ENCODE data around the gene BCCIP. TPM values are rescaled to one million over a fixed set of nuclear protein-coding genes. Genes with fewer than 3 reads are reported as not detected.

The BCCIP gene
- total RNA-seq, 4 donors from 2014 or later: 29.5 to 62.0 (median 53.5) TPM

DNA sequence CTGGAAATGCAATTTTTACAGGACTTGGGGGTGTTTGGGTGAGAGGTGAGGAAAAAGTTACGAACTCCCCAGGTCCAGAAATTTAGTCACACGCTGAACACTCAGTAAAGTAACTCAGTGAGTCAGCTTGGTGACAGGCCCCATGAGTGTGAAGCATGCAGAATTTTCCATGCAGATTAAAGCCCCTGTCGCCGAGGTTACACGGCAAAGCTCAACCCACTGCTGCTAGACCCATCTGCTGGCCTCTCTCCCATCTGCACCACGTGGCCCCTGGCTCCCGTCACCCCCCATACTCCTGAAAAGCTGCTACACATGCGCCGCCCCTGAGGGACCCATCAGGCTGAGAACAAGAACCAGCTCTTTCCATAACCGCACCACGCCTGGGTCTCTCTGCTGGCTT lies 40.7 kb upstream of the BCCIP start:
- TF ChIP-seq POLR2A (IDR thresholded peaks at IDR 0.05): no peak
- TF ChIP-seq, protein P1, sequence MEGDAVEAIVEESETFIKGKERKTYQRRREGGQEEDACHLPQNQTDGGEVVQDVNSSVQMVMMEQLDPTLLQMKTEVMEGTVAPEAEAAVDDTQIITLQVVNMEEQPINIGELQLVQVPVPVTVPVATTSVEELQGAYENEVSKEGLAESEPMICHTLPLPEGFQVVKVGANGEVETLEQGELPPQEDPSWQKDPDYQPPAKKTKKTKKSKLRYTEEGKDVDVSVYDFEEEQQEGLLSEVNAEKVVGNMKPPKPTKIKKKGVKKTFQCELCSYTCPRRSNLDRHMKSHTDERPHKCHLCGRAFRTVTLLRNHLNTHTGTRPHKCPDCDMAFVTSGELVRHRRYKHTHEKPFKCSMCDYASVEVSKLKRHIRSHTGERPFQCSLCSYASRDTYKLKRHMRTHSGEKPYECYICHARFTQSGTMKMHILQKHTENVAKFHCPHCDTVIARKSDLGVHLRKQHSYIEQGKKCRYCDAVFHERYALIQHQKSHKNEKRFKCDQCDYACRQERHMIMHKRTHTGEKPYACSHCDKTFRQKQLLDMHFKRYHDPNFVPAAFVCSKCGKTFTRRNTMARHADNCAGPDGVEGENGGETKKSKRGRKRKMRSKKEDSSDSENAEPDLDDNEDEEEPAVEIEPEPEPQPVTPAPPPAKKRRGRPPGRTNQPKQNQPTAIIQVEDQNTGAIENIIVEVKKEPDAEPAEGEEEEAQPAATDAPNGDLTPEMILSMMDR (IDR thresholded peaks at IDR 0.05): no peak
- intact Hi-C loops (cut with DNase I): no loop called here
- Histone ChIP-seq H3K27me3 (no peaks in the 10 kb centered on the region), H3K36me3 (no peaks in the 10 kb centered on the region), H3K4me1 (no peaks in the 10 kb centered on the region), H3K27ac (no peak overlapping the region), H3K4me3 (no peak overlapping the region), H3K9me3 (no peaks in the 10 kb centered on the region)
- 81 to 88% methylated on average over 8 to 11 of the region's 11 CpGs for WGBS, 2 donors
- no peak for DNase-seq

DNA sequence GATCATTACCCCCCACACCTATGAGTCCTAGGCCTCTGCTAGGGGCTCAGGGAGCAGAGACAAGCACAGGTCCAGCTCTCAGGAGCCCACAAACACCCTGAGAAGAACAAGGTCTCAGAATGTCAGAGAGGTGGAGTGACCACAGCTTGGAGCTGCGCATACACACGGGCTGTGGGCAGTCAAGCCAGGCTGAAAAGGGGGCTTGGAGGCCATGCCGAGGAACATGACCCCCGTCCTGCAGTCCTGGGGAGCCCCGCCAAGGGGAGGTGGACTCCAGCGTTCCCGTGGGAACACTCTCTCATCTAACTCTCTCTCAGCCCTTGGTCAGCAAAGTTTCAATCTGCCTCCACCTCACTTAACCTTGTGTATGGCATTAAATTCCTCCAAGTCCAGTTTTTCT lies 39.9 kb upstream of the BCCIP start:
- H3K9me3 ChIP-seq: no peaks in the 10 kb centered on the region
- TF ChIP-seq POLR2A (IDR thresholded peaks at IDR 0.05): no peak
- TF ChIP-seq, protein P1 (IDR thresholded peaks at IDR 0.05): no peak
- DNase-seq: no peak

DNA sequence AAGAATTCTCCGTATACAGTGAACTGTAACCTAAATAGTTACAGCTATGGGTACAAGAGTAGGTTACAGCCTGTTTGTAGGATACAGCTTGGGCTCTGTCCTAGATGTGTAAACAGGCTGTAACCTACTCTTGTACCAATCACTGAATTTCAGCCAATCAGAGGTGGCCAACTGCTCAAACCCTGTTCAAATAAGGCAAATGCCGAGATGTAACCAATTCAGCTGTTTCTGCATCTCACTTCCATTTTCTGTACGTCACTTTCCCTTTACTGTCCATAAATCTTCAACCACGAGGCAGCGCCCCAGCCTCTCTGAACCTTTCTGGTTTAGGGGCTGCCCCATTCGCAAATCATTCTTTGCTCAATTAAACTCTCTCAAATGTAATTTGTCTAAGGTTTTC lies 39.4 kb upstream of the BCCIP start:
- no peak for DNase-seq
- WGBS, 2 donors: 75 to 88% methylated on average over 6 of the region's 6 CpGs
- intact Hi-C loops (cut with DNase I): no loop called here

More for the DNA sequence above, 39.9 kb upstream of the BCCIP start:
- H3K4me3 ChIP-seq: no peak overlapping the region
- no peaks in the 10 kb centered on the region for H3K4me1 ChIP-seq
- peaks cover 0 to 7% (median 0%) of the 10 kb centered on the region in 3 donors for H3K36me3 ChIP-seq
- intact Hi-C loops (cut with DNase I): no loop called here
- 97% methylated on average over 5 to 7 of the region's 7 CpGs for WGBS, 2 donors
- no peak overlapping the region for H3K27ac ChIP-seq
- no peaks in the 10 kb centered on the region for H3K27me3 ChIP-seq

DNA sequence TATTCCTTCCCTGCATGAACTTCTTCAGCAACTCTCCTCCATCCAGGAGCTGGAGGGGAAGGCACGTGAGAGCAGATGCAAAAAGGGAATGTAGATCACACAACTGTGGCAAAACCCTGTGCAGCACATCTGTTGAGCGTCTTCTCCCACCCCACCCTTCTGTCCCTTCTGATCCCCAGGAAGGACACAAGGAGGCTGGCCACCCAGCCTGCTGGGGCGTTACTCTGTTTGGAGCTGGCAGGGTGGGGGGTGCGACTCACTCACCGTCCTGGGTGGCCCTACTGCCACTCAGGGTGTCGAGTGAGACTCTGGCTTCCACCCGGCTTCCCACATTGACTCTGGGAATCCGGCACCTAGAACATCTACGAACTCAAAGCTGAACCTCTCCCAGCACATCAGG lies 37.6 kb upstream of the BCCIP start:
- no peaks in the 10 kb centered on the region for H3K27me3 ChIP-seq
- 77 to 92% methylated on average over 7 to 9 of the region's 9 CpGs for WGBS, 2 donors
- no peak for DNase-seq
- no peak overlapping the region for H3K4me3 ChIP-seq
- no peak overlapping the region for H3K27ac ChIP-seq
- TF ChIP-seq, protein P1 (IDR thresholded peaks at IDR 0.05): no peak
- no peak for TF ChIP-seq POLR2A (IDR thresholded peaks at IDR 0.05)
- no peaks in the 10 kb centered on the region for H3K9me3 ChIP-seq
- peaks cover 0 to 23% (median 7%) of the 10 kb centered on the region in 3 donors for H3K36me3 ChIP-seq
- intact Hi-C loops (cut with DNase I): no loop called here
- H3K4me1 ChIP-seq: no peaks in the 10 kb centered on the region

More for the DNA sequence above, 39.4 kb upstream of the BCCIP start:
- H3K27ac ChIP-seq: no peak overlapping the region
- TF ChIP-seq POLR2A (IDR thresholded peaks at IDR 0.05): no peak
- TF ChIP-seq, protein P1 (IDR thresholded peaks at IDR 0.05): no peak
- no peaks in the 10 kb centered on the region for H3K4me1 ChIP-seq
- peaks cover 0 to 12% (median 5%) of the 10 kb centered on the region in 3 donors for H3K36me3 ChIP-seq
- H3K27me3 ChIP-seq: no peaks in the 10 kb centered on the region
- H3K4me3 ChIP-seq: no peak overlapping the region
- no peaks in the 10 kb centered on the region for H3K9me3 ChIP-seq

DNA sequence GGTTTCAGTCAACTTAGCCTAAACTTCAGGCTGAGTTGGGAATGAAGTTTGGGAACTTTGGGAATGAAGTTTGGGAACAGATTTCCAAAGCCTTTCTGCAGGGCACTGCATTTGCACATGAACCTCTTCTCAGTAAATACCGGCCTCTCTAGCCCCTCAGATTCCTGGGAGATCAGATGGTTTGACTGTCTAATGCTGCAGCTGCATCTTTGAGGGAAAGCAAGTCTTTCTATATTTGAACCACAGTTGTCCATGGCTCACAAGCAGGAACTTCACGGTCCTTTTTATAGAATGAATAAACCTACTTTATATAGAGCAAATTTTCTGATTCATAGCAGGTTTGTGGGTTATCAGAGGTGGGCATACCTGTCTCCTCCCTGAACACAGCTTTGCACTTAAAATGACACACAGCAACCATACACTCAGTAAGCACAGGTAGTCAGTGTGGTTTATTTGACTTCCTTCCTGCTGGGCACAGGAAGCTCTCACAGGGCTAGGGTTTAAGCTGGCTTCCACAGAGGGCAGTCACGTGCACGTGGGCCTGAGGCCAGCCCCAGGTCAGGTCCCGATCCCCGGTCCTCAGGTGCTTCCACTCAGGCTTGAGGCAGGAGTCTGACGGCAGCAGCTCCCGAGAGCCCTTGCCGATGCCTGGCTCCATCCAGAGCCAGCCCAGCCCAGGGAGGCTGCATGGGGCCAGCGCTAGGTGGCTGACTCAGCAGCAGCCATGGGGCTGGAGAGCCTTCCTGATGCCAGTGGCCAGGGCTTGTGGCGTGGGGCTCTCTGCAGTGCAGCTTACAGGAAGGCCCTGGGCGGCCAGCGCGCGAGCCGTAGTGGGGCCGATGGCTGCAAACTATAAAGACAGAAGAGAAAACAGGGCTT lies 35.0 kb upstream of the BCCIP start:
- no peak overlapping the region for H3K4me3 ChIP-seq
- H3K27me3 ChIP-seq: no peaks in the 10 kb centered on the region
- intact Hi-C loops (cut with DNase I): no loop called here
- H3K36me3 ChIP-seq: peaks cover 0 to 46% (median 10%) of the 10 kb centered on the region in 3 donors
- no peak for TF ChIP-seq POLR2A (IDR thresholded peaks at IDR 0.05)
- TF ChIP-seq, protein P1 (IDR thresholded peaks at IDR 0.05): no peak
- H3K27ac ChIP-seq: no peak overlapping the region
- no peaks in the 10 kb centered on the region for H3K9me3 ChIP-seq
- DNase-seq: no peak
- 75 to 88% methylated on average over 2 to 4 of the region's 17 CpGs for WGBS, 2 donors
- H3K4me1 ChIP-seq: no peaks in the 10 kb centered on the region

All from esophagus squamous epithelium (tissue), 5 donors.